ENCODE data around the gene BRD7.

BRD7 gene

GRCh38 chr16:50274326-50275097, 94.3 kb downstream of the BRD7 start:
- TF ChIP-seq, protein P1, sequence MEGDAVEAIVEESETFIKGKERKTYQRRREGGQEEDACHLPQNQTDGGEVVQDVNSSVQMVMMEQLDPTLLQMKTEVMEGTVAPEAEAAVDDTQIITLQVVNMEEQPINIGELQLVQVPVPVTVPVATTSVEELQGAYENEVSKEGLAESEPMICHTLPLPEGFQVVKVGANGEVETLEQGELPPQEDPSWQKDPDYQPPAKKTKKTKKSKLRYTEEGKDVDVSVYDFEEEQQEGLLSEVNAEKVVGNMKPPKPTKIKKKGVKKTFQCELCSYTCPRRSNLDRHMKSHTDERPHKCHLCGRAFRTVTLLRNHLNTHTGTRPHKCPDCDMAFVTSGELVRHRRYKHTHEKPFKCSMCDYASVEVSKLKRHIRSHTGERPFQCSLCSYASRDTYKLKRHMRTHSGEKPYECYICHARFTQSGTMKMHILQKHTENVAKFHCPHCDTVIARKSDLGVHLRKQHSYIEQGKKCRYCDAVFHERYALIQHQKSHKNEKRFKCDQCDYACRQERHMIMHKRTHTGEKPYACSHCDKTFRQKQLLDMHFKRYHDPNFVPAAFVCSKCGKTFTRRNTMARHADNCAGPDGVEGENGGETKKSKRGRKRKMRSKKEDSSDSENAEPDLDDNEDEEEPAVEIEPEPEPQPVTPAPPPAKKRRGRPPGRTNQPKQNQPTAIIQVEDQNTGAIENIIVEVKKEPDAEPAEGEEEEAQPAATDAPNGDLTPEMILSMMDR (conservative IDR thresholded peaks at IDR 0.05; ENCODE audit: low read length), result no peak
- DNase-seq (ENCODE audit: low read depth), result no peak

DNA sequence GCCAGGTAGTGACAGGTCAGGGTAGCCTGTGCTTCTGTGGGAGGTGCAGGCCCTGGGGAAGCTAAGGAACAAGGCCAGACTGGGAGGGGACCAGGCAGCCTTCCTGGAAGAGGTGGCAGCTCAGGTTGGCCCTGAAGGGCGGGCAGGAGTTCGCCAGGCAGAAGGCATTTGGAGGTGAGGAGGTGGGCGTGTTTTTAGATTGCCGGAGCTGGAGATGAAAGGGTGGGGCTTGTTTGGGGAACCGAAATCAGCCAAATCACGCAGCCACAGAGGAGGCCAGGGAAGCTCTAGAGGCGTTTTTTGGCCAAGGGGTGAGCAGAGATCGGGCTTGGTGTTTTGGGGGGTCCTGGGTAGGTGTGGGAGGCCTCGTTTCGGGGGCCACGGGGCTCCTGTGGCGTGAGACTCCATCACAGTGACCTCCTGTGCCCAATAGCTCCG, 94.9 kb downstream of the BRD7 start:
- TF ChIP-seq, protein P1 (conservative IDR thresholded peaks at IDR 0.05; ENCODE audit: low read length), result no peak
- DNase-seq (ENCODE audit: low read depth), result no peak
- H3K4me3 ChIP-seq (ENCODE audit: low read length), result no peak overlapping the region

More at GRCh38 chr16:50274326-50275097, 94.3 kb downstream of the BRD7 start:
- no peak overlapping the region for H3K4me3 ChIP-seq (ENCODE audit: low read length)

DNA sequence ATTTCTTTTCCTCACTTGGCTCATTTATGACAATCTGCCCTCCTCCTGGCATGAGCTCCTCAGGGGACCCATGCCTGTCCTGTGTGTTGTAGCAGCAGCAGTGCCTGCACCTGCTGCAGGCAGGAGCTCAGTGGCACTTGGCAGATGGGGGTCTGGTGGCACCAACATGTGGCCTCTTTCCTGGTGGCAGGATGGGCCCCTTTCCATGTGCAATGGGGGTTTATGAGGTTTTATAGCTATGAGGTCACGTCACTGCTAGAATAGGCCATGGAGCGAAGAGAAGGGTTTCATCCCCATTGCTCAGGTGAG, 95.5 kb downstream of the BRD7 start:
- TF ChIP-seq, protein P1 (conservative IDR thresholded peaks at IDR 0.05; ENCODE audit: low read length), result no peak
- H3K4me3 ChIP-seq (ENCODE audit: low read length), result no peak overlapping the region
- no peak for DNase-seq (ENCODE audit: low read depth)

DNA sequence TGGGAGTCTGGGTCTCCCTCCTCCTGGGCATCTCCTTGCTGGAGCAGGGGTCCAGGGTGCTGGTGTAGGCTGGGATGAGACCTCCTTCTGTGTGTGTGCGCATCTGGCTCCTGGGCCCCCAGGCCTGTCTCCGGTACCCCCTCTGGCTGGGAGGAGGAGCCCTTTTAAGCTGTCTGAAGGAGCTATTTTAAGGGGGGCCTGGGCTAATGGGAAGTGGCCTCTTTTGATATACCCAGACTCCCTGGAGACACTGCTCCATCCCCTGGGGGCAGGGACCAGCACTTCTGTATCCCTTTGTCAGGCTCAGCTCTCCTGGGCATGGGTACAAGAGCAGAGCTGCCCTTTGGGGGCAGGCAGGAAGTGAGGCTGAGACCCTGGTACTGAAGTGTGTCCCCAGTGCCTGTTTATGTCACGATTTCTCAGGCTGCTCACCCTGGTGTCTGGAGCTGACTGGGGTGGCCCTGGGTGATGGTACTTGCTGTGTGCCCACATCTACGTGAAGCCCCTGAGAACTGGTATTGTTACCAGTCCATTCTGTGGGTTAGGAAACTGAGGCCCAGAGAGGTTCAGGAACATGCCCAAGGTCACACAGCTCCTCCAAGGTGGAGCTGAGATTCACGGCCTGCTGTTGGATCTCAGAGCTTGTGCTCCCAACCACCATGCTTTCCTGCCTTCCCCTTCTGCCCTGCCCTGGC, 96.0 kb downstream of the BRD7 start:
- TF ChIP-seq, protein P1 (conservative IDR thresholded peaks at IDR 0.05; ENCODE audit: low read length), result no peak
- H3K4me3 ChIP-seq (ENCODE audit: low read length), result no peak overlapping the region
- no peak for DNase-seq (ENCODE audit: low read depth)

GRCh38 chr16:50272111-50272571, 96.6 kb downstream of the BRD7 start:
- no peak for DNase-seq (ENCODE audit: low read depth)
- TF ChIP-seq, protein P1 (conservative IDR thresholded peaks at IDR 0.05; ENCODE audit: low read length), result no peak
- no peak overlapping the region for H3K4me3 ChIP-seq (ENCODE audit: low read length)

GRCh38 chr16:50271148-50272041, 97.4 kb downstream of the BRD7 start:
- TF ChIP-seq, protein P1 (conservative IDR thresholded peaks at IDR 0.05; ENCODE audit: low read length), result no peak
- no peak for DNase-seq (ENCODE audit: low read depth)
- no peak overlapping the region for H3K4me3 ChIP-seq (ENCODE audit: low read length)
